OCI-LY7 (cell line): ENCODE measurements around the gene GRP.

Experiments
- CTCF ChIP-seq: fragments of 200-600 bp; sonication (generic); conservative IDR thresholded peaks from 2 replicates; pipeline ENCODE4 v1.5.1; 2014; ENCODE audit warnings: mild to moderate bottlenecking, antibody characterized with exemption, low read length, moderate library complexity, mixed read lengths
- EZH2phosphoT487 ChIP-seq: fragments of 200-600 bp; sonication (generic); IDR thresholded peaks from 2 replicates; pipeline ENCODE4 v1.6.1; 2018; ENCODE audit warnings: low read depth, borderline replicate concordance, mild to moderate bottlenecking, mixed run types, antibody characterized with exemption, low read length, moderate library complexity, mixed read lengths

DNA sequence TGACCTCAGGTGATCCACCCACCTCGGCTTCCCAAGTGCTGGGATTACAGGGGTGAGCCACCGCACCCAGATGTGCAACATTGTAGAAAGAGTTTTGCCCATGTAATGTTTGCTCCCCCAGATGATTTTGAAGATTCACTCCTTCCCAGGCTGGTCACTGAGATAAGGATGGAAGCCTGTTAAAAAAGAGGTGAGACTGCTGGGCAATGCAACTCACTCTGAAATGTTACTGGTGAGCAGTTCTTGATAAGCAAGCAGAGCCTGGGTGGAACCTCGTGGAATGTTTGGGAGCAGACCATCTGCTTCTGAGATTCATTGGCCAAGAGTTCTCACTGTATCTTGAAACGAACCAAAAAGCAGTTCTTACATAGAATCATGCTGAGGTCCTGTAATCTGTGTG lies 19.7 kb downstream of the GRP start:
- TF ChIP-seq CTCF (no peak), EZH2phosphoT487 (no peak)
